Right lung (tissue), 10 donors: ENCODE data around the gene ISG20. TPM values are rescaled to one million over a fixed set of nuclear protein-coding genes. Genes with fewer than 3 reads are reported as not detected.

Source experiments
- DNase-seq, 2 donors: peaks; one replicate each; pipeline ENCODE4 v3.0.0-alpha.2; 2013
- long read RNA-seq, 8 donors: transcript quantifications; one replicate each; lab custom pipeline, GENCODE V29; 2026
- polyA plus RNA-seq, 5 donors: library from polyadenylated mRNA; unstranded; fragments of 120-200 nt; gene quantifications; one replicate each; pipeline versions ENCODE4 v1.2.1 to v1.2.3, GENCODE V29; 2013; ENCODE audit warnings: inconsistent platforms in 1 of 5, low replicate concordance in 1 of 5; ENCODE audit not compliant: insufficient read length in 5 of 5, insufficient read depth in 1 of 5

ISG20 gene
- 1 to 10 TPM in 3 of 5 donors, under 1 TPM in 2; 0.79 to 2.6 (median 1.0) TPM for polyA plus RNA-seq
- long read RNA-seq, donor 1, partial matches to known transcripts = 0 of 2 reads
- long read RNA-seq, donor 1, other reads (novel, unspliced or antisense) = 0 of 2 reads
- long read RNA-seq, donor 2 = 0 reads
- long read RNA-seq, donor 3 = 0 reads
- long read RNA-seq, donor 4 = 0 reads
- long read RNA-seq, donor 5 = 0 reads
- long read RNA-seq, donor 6, full-length matches to known transcripts = 2 of 2 reads
- long read RNA-seq, donor 6, partial matches to known transcripts = 0 of 2 reads
- long read RNA-seq, donor 6, other reads (novel, unspliced or antisense) = 0 of 2 reads
- long read RNA-seq, donor 7, partial matches to known transcripts = 0 of 2 reads
- long read RNA-seq, donor 7, other reads (novel, unspliced or antisense) = 0 of 2 reads
- long read RNA-seq, donor 8 = 0 reads

- peak; percentile 88 to 91 for DNase-seq
Measured at GRCh38 chr15:88638626-88639372, at the start of gene ISG20. Gene ISG20 (plus strand): TSS chr15:88639016. CDS start chr15:88639367, 351 bp downstream.

GRCh38 chr15:88590759-88591158, 48.1 kb upstream of the ISG20 start:
- DNase-seq = no peak

GRCh38 chr15:88591384-88591783, 47.4 kb upstream of the ISG20 start:
- no peak for DNase-seq

GRCh38 chr15:88603885-88604284, 34.9 kb upstream of the ISG20 start:
- no peak for DNase-seq

GRCh38 chr15:88604381-88605188, 34.2 kb upstream of the ISG20 start:
- DNase-seq = no peak

GRCh38 chr15:88605189-88606069, 33.4 kb upstream of the ISG20 start:
- DNase-seq = peak in 1 of 2 donors; percentile 30

GRCh38 chr15:88606070-88606794, 32.6 kb upstream of the ISG20 start:
- DNase-seq = no peak

GRCh38 chr15:88607951-88608350, 30.9 kb upstream of the ISG20 start:
- no peak for DNase-seq

GRCh38 chr15:88608607-88609181, 30.1 kb upstream of the ISG20 start:
- no peak for DNase-seq

GRCh38 chr15:88609344-88610090, 29.3 kb upstream of the ISG20 start:
- DNase-seq = no peak

- DNase-seq = no peak
Measured at GRCh38 chr15:88610701-88611231, 28.1 kb upstream of the ISG20 start.

GRCh38 chr15:88612186-88612796, 26.5 kb upstream of the ISG20 start:
- no peak for DNase-seq

- no peak for DNase-seq
Measured at GRCh38 chr15:88613074-88613944, 25.5 kb upstream of the ISG20 start.

GRCh38 chr15:88615303-88616107, 23.3 kb upstream of the ISG20 start:
- DNase-seq = no peak

GRCh38 chr15:88616240-88616639, 22.6 kb upstream of the ISG20 start:
- DNase-seq = no peak

GRCh38 chr15:88617031-88617722, 21.6 kb upstream of the ISG20 start:
- DNase-seq = no peak
